ENCODE results near the gene KIF24.

KIF24 gene

DNA sequence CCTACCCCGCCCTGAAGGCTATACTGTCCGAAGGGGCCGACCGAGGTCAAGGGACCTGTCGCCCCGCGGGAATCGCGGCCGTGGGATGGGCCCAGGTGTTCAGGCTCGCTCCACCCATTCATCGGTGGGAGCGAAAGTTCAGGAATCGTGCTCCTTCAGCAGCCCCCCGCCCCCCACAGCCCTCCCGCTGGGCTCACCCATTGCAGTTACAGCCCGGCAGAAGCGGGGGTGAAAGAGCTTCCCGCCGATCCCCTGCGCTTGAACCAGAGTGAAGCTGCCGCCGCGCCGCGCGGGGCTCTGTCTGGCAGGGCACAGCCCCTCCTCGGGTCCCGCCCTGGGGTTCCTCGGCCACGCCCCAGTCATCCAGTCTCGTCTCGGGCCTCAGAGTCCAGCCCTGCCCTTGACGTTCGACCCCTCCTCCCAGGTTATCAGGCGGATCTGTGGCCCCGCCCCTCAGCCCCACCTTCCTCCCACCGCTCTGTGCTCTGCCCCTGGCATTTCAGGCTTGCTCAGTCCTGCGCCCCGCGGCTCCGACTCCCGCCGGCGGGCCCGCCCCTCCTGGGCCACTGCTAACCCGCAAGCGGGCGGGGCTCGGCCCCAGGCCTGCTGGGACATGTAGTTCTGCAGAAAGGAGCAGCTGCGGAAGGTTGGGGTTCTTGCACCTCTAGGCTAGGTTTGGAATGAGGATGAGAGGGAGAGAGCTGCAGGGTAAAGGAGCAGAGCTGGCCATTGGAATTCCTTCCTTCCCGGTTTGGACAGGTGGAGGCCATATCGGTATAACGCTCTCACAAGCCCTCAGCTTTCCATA, 47.7 kb upstream of the KIF24 start, which contains the start of gene MYORG:
TSS of gene MYORG (minus strand) at position 303 of the 808 bp plus-strand sequence. CDS start 3,955 bp downstream, outside the sequence.
- H3K4me1 ChIP-seq (ENCODE audit: insufficient read depth, poor library complexity, severe bottlenecking), result peaks cover 14% of the 10 kb centered on the region
- ATAC-seq (ENCODE audit: low read depth), result peak; percentile 80
- H3K9me3 ChIP-seq (ENCODE audit: severe bottlenecking), result no peaks in the 10 kb centered on the region

DNA sequence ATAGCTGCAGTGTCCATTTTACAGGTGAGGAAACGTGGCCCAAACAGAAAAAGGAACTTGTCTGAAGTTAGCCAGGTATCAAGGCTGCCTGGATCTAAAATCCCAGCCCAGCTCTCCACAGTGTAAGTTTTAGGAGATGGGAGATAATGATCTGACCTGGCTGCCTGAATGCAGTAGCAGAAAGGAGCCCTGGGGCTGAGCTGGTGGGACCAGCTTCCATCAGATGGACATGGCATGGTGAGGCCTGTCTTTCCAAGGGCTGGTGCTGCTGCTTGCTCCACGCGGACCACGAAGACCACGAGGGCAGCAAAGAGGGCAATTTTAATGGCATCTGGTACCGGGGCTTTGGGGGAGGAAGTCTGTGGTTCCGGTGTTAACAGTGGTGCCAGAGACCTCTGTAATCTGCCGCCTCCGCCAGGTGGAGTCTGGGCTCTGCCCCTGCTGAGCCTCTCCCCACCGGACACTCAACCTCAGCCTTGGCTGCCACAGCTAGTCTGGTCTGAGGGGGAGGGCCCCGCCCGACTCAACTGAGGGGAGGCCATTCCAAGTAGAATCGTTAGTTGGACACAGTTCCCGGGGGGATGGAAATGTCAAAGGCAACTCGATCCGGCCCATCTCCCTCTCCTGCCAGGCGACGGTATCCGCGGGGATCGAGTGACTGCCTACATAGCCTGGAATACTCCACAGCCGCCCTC, 47.0 kb upstream of the KIF24 start:
- H3K4me1 ChIP-seq (ENCODE audit: insufficient read depth, poor library complexity, severe bottlenecking), result peaks cover 14% of the 10 kb centered on the region
- ATAC-seq (ENCODE audit: low read depth) (peak; percentile 41), DNase-seq (ENCODE audit: low spot score) (no peak)
- peak overlapping the region; percentile 52 for H3K4me3 ChIP-seq (ENCODE audit: severe bottlenecking)
- TF ChIP-seq, protein P1, sequence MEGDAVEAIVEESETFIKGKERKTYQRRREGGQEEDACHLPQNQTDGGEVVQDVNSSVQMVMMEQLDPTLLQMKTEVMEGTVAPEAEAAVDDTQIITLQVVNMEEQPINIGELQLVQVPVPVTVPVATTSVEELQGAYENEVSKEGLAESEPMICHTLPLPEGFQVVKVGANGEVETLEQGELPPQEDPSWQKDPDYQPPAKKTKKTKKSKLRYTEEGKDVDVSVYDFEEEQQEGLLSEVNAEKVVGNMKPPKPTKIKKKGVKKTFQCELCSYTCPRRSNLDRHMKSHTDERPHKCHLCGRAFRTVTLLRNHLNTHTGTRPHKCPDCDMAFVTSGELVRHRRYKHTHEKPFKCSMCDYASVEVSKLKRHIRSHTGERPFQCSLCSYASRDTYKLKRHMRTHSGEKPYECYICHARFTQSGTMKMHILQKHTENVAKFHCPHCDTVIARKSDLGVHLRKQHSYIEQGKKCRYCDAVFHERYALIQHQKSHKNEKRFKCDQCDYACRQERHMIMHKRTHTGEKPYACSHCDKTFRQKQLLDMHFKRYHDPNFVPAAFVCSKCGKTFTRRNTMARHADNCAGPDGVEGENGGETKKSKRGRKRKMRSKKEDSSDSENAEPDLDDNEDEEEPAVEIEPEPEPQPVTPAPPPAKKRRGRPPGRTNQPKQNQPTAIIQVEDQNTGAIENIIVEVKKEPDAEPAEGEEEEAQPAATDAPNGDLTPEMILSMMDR (IDR thresholded peaks at IDR 0.05; ENCODE audit: poor library complexity, severe bottlenecking), result peak; percentile 52
- no peaks in the 10 kb centered on the region for H3K9me3 ChIP-seq (ENCODE audit: severe bottlenecking)
- H3K27me3 ChIP-seq (ENCODE audit: insufficient read depth, poor library complexity, severe bottlenecking), result no peaks in the 10 kb centered on the region
- H3K27ac ChIP-seq (ENCODE audit: poor library complexity, severe bottlenecking), result peak overlapping the region; percentile 43
- peaks cover 9% of the 10 kb centered on the region for H3K36me3 ChIP-seq (ENCODE audit: low read depth)

More for the DNA sequence above, 47.7 kb upstream of the KIF24 start, which contains the start of gene MYORG:
- TF ChIP-seq, protein P1 (IDR thresholded peaks at IDR 0.05; ENCODE audit: poor library complexity, severe bottlenecking), result peak; percentile 0
- Histone ChIP-seq H3K36me3 (ENCODE audit: low read depth) (peaks cover 1% of the 10 kb centered on the region; the same call in 1 of the 2 replicates), H3K4me3 (ENCODE audit: severe bottlenecking) (peak within 1 kb of the TSS; percentile 52), H3K27me3 (ENCODE audit: insufficient read depth, poor library complexity, severe bottlenecking) (no peaks in the 10 kb centered on the region), H3K27ac (ENCODE audit: poor library complexity, severe bottlenecking) (peak within 1 kb of the TSS; percentile 43)
- peak; percentile 98 for DNase-seq (ENCODE audit: low spot score)

DNA sequence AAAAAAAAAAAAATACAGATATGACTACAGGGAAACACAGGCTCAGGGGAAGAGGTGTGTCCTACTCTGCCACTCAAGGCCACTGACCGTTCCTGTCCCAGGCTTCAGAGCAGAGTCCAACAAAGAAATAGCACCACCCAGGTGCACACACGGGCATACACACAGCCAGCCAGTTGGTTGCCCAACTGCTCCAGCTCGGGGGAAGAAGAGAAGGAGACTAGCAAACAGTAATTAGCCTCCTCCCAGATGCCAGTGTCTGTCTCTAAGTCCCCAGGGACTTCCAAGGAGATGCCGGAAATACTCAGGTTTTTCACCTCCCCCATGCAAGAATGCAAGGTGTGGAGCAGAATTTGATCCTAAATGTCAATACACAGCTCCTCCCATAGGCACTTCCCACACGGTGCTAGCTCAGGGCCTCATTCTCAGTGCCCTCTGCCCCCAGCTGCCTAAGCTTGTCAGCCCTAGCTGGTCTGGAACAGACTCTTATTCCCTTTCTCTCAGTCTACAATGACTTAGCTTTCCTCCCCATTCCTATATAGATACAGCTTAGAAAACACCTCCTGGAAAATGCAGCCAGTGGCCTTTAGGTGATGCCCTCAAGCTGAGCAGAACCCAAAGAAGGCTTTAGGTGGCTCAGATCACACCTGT, 46.0 kb upstream of the KIF24 start:
- DNase-seq (ENCODE audit: low spot score), result no peak
- ATAC-seq (ENCODE audit: low read depth), result no peak
- peaks cover 9% of the 10 kb centered on the region for H3K36me3 ChIP-seq (ENCODE audit: low read depth)
- H3K4me1 ChIP-seq (ENCODE audit: insufficient read depth, poor library complexity, severe bottlenecking), result peaks cover 9% of the 10 kb centered on the region
- TF ChIP-seq, protein P1 (IDR thresholded peaks at IDR 0.05; ENCODE audit: poor library complexity, severe bottlenecking), result no peak
- peak overlapping the region; percentile 43 for H3K27ac ChIP-seq (ENCODE audit: poor library complexity, severe bottlenecking)
- no peak overlapping the region for H3K4me3 ChIP-seq (ENCODE audit: severe bottlenecking)
- H3K9me3 ChIP-seq (ENCODE audit: severe bottlenecking), result no peaks in the 10 kb centered on the region
- H3K27me3 ChIP-seq (ENCODE audit: insufficient read depth, poor library complexity, severe bottlenecking), result no peaks in the 10 kb centered on the region

DNA sequence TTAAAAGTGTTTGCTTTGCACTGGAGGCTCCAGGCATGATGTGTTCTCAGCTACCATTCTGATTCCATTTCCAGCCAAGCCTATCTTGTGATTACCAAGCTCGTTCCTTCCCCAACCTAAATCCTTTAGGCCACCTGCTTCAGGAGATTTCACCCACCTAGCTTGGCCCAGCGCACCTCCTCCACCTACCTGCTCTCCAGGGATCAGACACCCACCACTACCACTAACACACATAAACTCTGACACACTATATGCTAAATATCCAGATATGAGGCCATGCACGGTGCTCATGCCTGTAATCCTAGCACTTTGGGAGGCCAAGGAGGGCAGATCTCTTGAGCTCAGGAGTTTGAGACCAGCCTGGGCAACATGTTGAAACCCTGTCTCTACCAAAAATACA, 45.3 kb upstream of the KIF24 start:
- DNase-seq (ENCODE audit: low spot score), result no peak
- ATAC-seq (ENCODE audit: low read depth), result no peak
- Histone ChIP-seq H3K4me1 (ENCODE audit: insufficient read depth, poor library complexity, severe bottlenecking) (peaks cover 9% of the 10 kb centered on the region), H3K27me3 (ENCODE audit: insufficient read depth, poor library complexity, severe bottlenecking) (no peaks in the 10 kb centered on the region), H3K4me3 (ENCODE audit: severe bottlenecking) (no peak overlapping the region), H3K36me3 (ENCODE audit: low read depth) (peaks cover 9% of the 10 kb centered on the region), H3K27ac (ENCODE audit: poor library complexity, severe bottlenecking) (no peak overlapping the region), H3K9me3 (ENCODE audit: severe bottlenecking) (no peaks in the 10 kb centered on the region)
- TF ChIP-seq, protein P1 (IDR thresholded peaks at IDR 0.05; ENCODE audit: poor library complexity, severe bottlenecking), result no peak

Data from RWPE2 (cell line).